Pancreas (tissue), 10 donors: ENCODE measurements around the gene SIAH3. TPM values are rescaled to one million over a fixed set of nuclear protein-coding genes. Genes with fewer than 3 reads are reported as not detected.
A peak's percentile ranks its signal among the peaks of the same experiment; 100 is the strongest.

Experiments
- ATAC-seq, 4 donors: fragments of 200-7000 bp; cut with Tn5 transposase; one replicate each; pipeline versions ENCODE4 v1.8.0 to v1.9.1; 2020; ENCODE audit warnings: mild to moderate bottlenecking in 4 of 4, moderate library complexity in 4 of 4
- DNase-seq, 6 donors: peaks; one replicate each; pipeline ENCODE4 v3.0.0-alpha.2; 2020
- FAIRE-seq: peaks from 2 replicates; lab custom pipeline; 2012; peaks lifted over from hg19 to GRCh38; lab: Jason Lieb, UNC
- H3K27ac ChIP-seq, 4 donors: fragments of 200-600 bp; sonication (generic); 1 replicate in 3 of 4; 2 replicates in 1 of 4; pipeline versions ENCODE4 v1.5.0 to v1.8.0; 2020
- H3K27me3 ChIP-seq, 4 donors: fragments of 200-600 bp; one replicate each; pipeline ENCODE4 v1.8.0; 2021
- H3K36me3 ChIP-seq, 3 donors: fragments of 200-600 bp; sonication (generic) in 1 of 3; one replicate each; pipeline versions ENCODE4 v1.5.0 to v1.8.0; 2020 to 2021
- H3K4me1 ChIP-seq, 3 donors: fragments of 200-600 bp; one replicate each; pipeline ENCODE4 v1.8.0; 2021
- H3K4me3 ChIP-seq, 4 donors: fragments of 200-600 bp; sonication (generic) in 2 of 4; one replicate each; pipeline versions ENCODE4 v1.5.0 to v1.8.0; 2020 to 2021
- H3K9me3 ChIP-seq, 4 donors: fragments of 200-600 bp; one replicate each; pipeline ENCODE4 v1.8.0; 2021
- CTCF ChIP-seq, 4 donors: fragments of 200-600 bp; sonication (generic) in 3 of 4; IDR thresholded peaks; one replicate each; pipeline versions ENCODE4 v1.5.0 to v1.8.0; 2021; ENCODE audit warnings: antibody characterized with exemption in 4 of 4
- WGBS, 2 donors: extraction: QIAGEN DNeasy Blood & Tissue Kit; methylation state at CpG; one replicate each; pipeline ENCODE4 v1.1.7; 2013; 5-methylcytosine and 5-hydroxymethylcytosine counted together
- intact Hi-C, 3 donors: fragments of 100-400 bp; cut with DNase I; formaldehyde crosslinking; loops; one replicate each; pipeline versions ENCODE4 v1.11.1 to v1.14.2; 2022
- polyA plus RNA-seq, 2 donors: library from polyadenylated mRNA; stranded (reverse); fragments of 200-250 nt; gene quantifications; one replicate each; pipeline ENCODE4 v1.2.3, GENCODE V29; 2013
- total RNA-seq, 6 donors: library from RNA; stranded (reverse); fragmentation: NEBNext Ultra II Directional in 4 of 6; extraction: Animal tissue kit (Norgen Biotek cat#: 25700) in 4 of 6; gene quantifications; one replicate each; pipeline versions ENCODE4 v1.2.1 to v1.2.4, GENCODE V29; 2021 to 2023
- donor health status: healthy with polysubstance abuse.
- donor health status: DM: no; HTN: no; CAD: no; lungs with moderate emphysema.
- donor health status: DM: no; HTN: no; CAD: no.
- donor health status: control.
- donor health status: control.
- donor health status: Bipolar disorder and iron deficiency.
- donor health status: DM: yes; HTN: yes; CAD: no.
- donor health status: DM: no; HTN: no; CAD: no.
- donor health status: DM: no; HTN: no; CAD: no.
- donor health status: DM: yes; HTN: yes; CAD: no.

SIAH3 gene
- total and polyA plus RNA-seq, 8 donors, result 0.03 TPM; not detected in 7

- no peak for DNase-seq
- no peaks in the 10 kb centered on the region for H3K4me1 ChIP-seq
- H3K36me3 ChIP-seq, result no peaks in the 10 kb centered on the region
- 70 to 83% methylated on average over 5 of the region's 5 CpGs for WGBS, 2 donors
- no peak overlapping the region for H3K4me3 ChIP-seq
- no peaks in the 10 kb centered on the region for H3K27me3 ChIP-seq
- no peak for TF ChIP-seq CTCF (IDR thresholded peaks at IDR 0.05)
- intact Hi-C loops, result loop anchor here in 1 of 3 donors (10.0 kb wide), 1 partner anchor 354 kb away; no protein-coding TSS in a partner anchor
- H3K27ac ChIP-seq, result no peak overlapping the region
- no peak for ATAC-seq
- FAIRE-seq, result no peak
- no peaks in the 10 kb centered on the region for H3K9me3 ChIP-seq
Measured at GRCh38 chr13:45800485-45800884, 51.1 kb downstream of the SIAH3 start.

GRCh38 chr13:45799451-45799850, 52.1 kb downstream of the SIAH3 start:
- H3K36me3 ChIP-seq, result no peaks in the 10 kb centered on the region
- H3K4me1 ChIP-seq, result no peaks in the 10 kb centered on the region
- WGBS, 2 donors, result 70 to 80% methylated on average over 3 of the region's 3 CpGs
- no peak for TF ChIP-seq CTCF (IDR thresholded peaks at IDR 0.05)
- intact Hi-C loops, result no loop called here
- FAIRE-seq (no peak), ATAC-seq (no peak), DNase-seq (no peak)
- H3K27ac ChIP-seq, result no peak overlapping the region
- H3K9me3 ChIP-seq, result no peaks in the 10 kb centered on the region
- no peaks in the 10 kb centered on the region for H3K27me3 ChIP-seq
- H3K4me3 ChIP-seq, result no peak overlapping the region

GRCh38 chr13:45798851-45799250, 52.7 kb downstream of the SIAH3 start:
- Histone ChIP-seq H3K9me3 (no peaks in the 10 kb centered on the region), H3K4me3 (no peak overlapping the region), H3K4me1 (no peaks in the 10 kb centered on the region), H3K27ac (no peak overlapping the region), H3K27me3 (no peaks in the 10 kb centered on the region), H3K36me3 (no peaks in the 10 kb centered on the region)
- intact Hi-C loops, result no loop called here
- FAIRE-seq (no peak), ATAC-seq (no peak), DNase-seq (no peak)
- TF ChIP-seq CTCF (IDR thresholded peaks at IDR 0.05), result no peak
- WGBS, 2 donors, result 93 to 96% methylated on average over 3 of the region's 3 CpGs

- Histone ChIP-seq H3K36me3 (no peaks in the 10 kb centered on the region), H3K4me3 (no peak overlapping the region), H3K4me1 (no peaks in the 10 kb centered on the region), H3K27me3 (no peaks in the 10 kb centered on the region), H3K9me3 (no peaks in the 10 kb centered on the region), H3K27ac (no peak overlapping the region)
- DNase-seq, result no peak
- no peak for FAIRE-seq
- TF ChIP-seq CTCF (IDR thresholded peaks at IDR 0.05), result no peak
- ATAC-seq, result no peak
- 73 to 87% methylated on average over 11 of the region's 11 CpGs for WGBS, 2 donors
- intact Hi-C loops, result no loop called here
Measured at GRCh38 chr13:45796426-45797235, 54.9 kb downstream of the SIAH3 start.

- Histone ChIP-seq H3K36me3 (no peaks in the 10 kb centered on the region), H3K27me3 (no peaks in the 10 kb centered on the region), H3K9me3 (no peaks in the 10 kb centered on the region), H3K4me3 (no peak overlapping the region), H3K4me1 (no peaks in the 10 kb centered on the region), H3K27ac (no peak overlapping the region)
- FAIRE-seq (no peak), ATAC-seq (peak in 2 of 4 donors; percentile 60 to 71), DNase-seq (no peak)
- no peak for TF ChIP-seq CTCF (IDR thresholded peaks at IDR 0.05)
- intact Hi-C loops, result no loop called here
- 29 to 33% methylated on average over 6 of the region's 6 CpGs for WGBS, 2 donors
Measured at GRCh38 chr13:45792827-45793303, 58.7 kb downstream of the SIAH3 start.
